DMS79 treated with DMSO at 0.1 percent for 48 hours (cell line): ENCODE measurements around the gene SPATA16.
A peak's percentile ranks its signal among the peaks of the same experiment; 100 is the strongest.

Experiments
- DNase-seq: peaks from one replicate; lab custom pipeline; 2025; lab: John Stamatoyannopoulos, UW

The SPATA16 gene

DNA sequence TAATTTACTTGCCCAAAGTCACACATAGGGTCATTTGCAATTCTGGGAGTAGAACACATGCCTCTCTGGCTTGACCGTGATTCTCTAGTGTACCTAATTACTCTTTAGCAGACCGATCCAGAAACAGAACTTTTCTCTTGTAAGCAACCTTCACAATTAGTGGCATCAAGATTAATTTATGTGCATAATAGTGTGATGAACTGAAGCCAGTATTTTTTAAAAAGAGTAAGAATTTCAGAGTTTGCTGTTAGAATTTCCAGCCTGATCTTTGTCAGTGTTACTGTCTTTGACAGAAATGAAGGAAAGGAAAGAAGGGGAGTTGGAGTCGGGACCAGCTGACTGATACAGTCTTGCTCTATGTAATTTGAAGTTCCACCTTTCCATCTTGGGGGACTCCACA lies 137.1 kb downstream of the SPATA16 start:
- DNase-seq, result no peak

DNA sequence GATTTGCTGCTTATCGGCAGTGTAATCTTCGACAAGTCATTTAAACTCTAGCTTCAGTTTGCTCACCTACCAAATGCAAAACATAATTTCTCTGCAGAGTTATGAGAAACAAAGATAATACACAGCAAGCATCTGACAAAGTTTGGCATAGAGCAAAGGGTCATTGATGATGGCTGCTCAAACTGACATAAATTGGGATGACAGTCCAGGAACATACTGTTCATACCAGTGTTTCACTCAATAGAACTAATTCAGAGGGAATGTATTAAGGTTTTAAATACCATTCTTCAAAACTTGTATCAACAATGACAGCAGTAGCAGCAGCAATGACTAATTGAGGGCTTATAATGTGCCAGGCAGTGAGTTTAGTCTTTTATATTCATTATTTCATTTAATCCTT lies 137.6 kb downstream of the SPATA16 start:
- DNase-seq, result no peak

DNA sequence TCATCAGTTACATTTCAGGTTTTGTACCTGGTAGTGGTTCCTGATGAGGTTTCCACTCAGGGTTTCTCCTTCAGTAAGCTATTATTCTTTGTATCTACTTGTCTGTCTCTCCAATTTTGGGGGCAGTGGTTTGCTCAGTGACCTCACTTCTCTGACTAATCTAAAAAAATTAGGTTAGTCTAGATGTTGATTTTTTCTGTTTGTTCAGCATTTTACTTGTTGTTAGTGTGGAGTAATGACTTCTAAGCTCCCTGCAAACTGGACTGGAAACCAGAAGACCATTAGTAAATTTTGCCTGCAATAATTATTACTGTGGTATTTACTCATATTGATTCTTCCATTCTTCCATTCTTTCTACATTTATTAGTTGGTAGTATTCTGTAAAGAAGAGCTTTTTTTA lies 139.4 kb downstream of the SPATA16 start:
- DNase-seq, result no peak

DNA sequence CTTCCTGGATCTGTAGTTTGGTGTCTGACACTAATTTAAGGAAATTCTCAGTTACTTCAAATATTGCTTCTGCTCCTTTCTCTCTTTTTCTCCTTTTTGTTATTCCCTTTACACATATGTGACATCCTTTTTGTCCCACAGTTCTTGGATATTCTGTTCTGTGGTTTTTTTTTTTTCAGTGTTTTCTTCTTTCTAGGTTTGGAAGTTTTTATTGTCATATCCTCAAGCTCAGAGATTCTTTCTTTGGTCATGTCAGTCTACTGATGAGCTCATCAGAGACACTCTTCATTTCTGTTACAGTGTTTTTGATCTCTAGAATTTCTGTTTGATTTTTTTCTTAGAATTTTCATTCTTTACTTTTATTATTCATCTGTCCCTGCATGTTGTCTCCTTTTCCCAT lies 140.5 kb downstream of the SPATA16 start:
- no peak for DNase-seq

DNA sequence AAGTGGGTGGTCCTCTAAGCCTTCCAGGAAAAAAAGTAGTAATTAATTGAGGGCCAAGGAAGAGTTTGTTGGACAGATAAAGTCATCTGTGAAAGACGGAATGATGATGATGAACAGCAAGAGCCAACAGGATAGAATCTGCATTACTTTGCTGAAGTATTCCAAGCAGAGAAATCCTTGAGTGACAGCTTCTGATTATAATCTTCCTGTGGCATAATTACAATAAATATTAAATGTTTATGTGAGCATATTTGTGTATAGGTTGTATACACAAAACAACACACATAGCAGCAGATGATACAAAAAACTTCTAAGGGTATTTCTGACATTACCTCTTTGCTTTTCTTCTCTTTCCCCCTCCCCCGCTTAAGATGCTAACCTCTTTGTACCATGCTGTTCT lies 147.6 kb downstream of the SPATA16 start:
- DNase-seq, result no peak

GRCh38 chr3:172991424-172991996 lies 149.5 kb downstream of the SPATA16 start:
- DNase-seq, result no peak

DNA sequence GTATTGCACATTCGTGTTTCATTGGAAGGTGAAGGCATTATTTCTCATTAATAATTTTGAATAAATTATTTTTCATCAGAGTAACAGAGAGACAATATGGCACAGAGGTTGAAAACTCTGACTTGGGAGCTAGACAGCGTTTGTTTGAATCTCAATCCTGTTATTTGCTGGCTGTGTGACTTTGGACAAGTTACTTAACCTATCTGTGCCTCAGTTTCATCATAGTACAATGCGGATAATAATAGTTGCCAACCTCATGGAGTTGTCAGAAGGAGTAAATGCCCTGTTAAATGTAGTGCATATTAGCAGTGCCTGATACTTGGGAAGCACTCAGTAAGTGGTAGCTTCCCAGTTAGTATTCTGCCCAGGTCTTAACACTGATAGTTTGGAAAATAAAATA lies 151.7 kb downstream of the SPATA16 start:
- DNase-seq, result no peak

- no peak for DNase-seq
These were observed 153.8 kb downstream of the SPATA16 start for GRCh38 chr3:172987273-172987672.

GRCh38 chr3:172984914-172985313 lies 156.1 kb downstream of the SPATA16 start:
- no peak for DNase-seq

DNA sequence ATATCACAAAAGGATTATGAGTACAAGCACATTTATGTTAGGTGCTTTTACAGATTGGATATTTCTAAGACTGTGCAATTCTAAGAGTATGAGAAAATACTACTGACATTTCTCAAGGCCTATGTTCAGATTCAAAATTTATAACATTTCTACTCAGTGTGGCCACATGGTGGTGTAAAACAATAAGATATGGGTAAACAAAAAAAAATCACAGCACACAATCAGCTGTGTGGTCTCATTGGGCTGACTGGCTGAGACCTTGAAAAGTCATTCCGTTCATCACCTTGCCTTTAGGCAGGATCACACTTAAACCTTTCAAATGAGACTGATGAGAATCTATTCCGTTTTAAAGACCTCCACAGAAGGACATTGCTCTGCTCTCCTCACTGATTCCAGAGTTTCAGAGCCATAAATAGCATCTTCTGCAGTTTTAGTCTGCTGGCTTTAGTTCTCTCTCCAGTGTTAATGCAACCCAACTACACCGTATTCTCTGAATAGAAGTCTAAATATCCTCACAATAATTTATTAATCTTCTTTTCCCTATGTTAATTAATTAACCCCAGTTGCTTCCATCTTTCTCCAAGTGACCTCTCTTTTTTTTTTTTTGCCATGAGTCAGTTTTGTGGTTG lies 158.2 kb downstream of the SPATA16 start:
- DNase-seq, result peak; percentile 16

DNA sequence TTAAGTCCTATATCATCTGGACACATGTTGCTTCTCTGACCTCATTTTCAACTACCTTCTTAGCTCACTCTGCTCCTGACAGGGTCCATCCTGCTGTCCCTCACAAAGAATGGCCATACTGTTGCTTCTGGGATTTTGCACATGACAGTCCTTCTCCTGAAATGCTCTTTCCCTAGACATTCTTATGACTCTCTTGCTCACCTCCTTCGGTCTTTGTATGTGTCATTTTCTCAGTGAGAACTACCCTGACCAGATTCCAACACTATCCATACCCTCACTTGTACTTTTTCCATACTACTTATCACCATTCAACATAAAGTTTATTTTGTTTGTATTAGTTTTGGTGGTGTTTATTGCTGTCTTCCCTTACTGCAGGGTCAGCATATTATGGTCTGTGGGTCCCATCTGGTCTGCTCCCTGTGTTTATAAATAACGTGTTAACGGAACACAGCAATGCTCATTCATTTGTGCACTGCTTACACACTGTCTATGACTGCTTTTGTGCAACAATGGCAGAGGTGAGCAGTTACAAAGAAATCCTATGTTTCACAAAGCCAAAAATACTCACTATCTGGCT lies 159.5 kb downstream of the SPATA16 start:
- no peak for DNase-seq

GRCh38 chr3:172980849-172981248 lies 160.2 kb downstream of the SPATA16 start:
- no peak for DNase-seq

GRCh38 chr3:172977696-172978095 lies 163.3 kb downstream of the SPATA16 start:
- DNase-seq, result no peak

GRCh38 chr3:172974969-172975368 lies 166.1 kb downstream of the SPATA16 start:
- no peak for DNase-seq

DNA sequence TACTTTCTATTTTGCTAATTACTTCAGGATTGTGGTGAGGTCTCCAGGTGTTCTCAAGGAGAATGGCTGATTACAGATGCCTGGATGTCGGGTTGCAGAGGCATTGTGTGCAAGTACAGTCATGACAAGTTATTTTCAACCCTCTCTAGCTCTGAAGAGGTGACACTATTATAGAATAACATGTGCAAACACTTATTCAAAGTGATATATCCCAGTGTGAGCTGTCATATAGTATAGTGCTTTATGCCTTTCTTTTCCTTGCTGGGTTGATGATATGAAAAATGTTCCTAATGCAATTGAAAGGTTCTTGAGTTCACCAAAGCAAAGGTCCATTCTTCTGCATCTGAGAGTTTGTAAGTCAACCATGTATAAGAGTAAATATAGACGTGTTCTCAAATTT lies 167.2 kb downstream of the SPATA16 start:
- peak; percentile 74 for DNase-seq

GRCh38 chr3:172972717-172973116 lies 168.3 kb downstream of the SPATA16 start:
- no peak for DNase-seq

DNA sequence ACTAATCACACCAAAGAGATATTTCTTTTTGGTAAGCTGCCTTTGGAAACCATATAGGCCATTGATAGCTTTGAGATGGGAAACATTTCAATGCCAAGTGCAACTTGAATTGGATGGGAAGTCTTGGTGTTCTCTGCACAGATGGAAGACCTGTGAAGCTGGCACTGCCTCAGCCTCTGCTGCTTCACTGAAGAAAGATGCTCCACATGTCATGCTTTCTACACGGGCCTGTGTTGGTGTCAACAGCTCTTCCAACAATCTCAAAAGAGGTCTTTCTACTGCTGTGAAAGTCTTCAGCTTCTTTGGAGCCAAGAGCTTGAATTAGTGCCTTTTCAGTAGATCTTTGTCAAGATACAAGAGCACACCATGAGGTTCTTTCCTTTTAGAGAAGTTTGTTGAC lies 169.0 kb downstream of the SPATA16 start:
- no peak for DNase-seq

- no peak for DNase-seq
These were observed 172.4 kb downstream of the SPATA16 start for GRCh38 chr3:172968646-172969045.

DNA sequence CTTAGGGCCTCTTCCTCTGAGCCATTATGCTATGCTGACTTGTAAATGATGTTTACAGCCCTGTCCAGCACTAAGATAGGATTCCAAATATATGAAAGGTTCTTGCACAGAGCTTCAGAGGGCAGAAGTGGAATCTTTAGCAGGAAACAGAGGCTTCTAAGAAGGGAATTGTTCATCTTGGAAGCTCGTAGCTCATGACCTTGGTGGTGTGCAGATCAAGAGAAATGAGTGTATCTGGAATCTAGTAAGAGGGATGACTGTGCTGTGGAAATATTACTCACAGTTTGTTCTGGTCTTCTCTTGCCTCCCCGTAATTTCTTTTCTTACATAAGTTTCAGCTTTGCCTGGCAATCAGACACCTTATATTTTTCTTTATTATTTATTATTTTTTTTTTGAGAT lies 175.8 kb downstream of the SPATA16 start:
- no peak for DNase-seq

GRCh38 chr3:172960626-172961182 lies 180.3 kb downstream of the SPATA16 start:
- peak; percentile 77 for DNase-seq

DNA sequence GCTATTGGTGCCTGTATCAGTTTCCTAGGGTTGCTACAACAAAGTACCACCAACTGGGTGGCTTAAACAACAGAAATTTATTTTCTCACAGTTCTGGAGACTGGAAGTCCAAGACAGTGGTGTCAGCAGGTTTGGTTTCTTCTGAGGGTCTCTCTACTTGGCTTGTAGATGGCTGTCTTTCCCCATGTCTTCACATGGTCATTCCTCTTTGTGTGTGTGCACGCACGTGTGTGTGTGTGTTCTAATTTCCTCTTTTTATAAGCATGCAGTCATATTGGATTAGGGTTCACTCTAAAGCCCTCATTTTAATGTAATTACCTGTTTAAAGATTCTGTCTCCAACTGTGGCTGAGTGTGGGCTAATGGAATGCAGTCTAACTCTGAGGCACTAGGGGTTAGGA lies 182.5 kb downstream of the SPATA16 start:
- no peak for DNase-seq

DNA sequence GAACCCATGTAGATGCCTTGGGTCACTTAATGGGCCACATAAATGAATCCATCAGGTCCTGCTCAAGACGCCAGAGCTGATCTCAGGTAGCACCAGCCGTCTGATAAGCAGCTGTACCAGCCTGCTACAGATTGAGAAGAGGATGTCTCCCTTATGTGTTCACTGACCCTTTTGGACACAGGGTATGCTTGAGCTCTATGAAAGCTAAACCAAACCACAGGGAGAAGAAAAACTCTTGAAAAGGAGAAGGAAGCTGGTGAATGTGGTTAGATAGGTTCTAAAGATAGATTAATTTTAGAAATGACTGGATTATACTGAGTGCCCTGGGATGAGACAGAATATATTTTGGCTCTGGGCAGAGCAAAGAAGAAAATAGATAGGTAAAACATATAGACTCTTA lies 187.5 kb downstream of the SPATA16 start:
- DNase-seq, result no peak

- DNase-seq, result no peak
These were observed 189.5 kb downstream of the SPATA16 start for GRCh38 chr3:172951511-172951910.

DNA sequence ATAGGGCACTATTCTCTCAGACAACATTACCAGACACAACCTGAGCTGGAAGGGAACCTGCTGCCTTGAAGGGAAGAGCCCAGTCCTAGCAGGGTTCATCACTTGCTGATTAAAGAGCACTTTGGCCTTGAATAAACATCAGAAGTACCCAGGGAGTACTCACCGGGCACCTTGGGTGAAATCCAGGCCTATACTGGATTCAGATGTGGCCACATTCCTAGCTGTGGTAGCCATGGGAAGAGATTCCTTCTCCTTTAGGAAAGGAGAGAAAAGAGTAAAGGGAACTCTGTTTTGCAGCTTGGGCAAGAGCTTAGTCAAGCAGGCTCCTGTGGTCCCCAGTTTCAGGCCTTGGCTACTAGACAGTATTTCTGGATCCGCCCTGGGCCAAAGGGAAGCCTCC lies 195.0 kb downstream of the SPATA16 start:
- DNase-seq, result no peak
